HG03520 (cell line): ENCODE results near the gene ITGAE.
A peak's percentile ranks its signal among the peaks of the same experiment; 100 is the strongest.
"Not testable (repeated sequence)": the region's sequence is repeated elsewhere in the genome, so short reads cannot be mapped to it uniquely, and the experiment has no call there.

Experiments used
- ATAC-seq: cut with Tn5 transposase; IDR thresholded peaks from one replicate; pipeline ENCODE4 v1.9.1; 2021; ENCODE audit warnings: mild to moderate bottlenecking, moderate library complexity; ENCODE audit not compliant: unreplicated experiment

Gene ITGAE

GRCh38 chr17:3795390-3796102, 5.4 kb downstream of the ITGAE start:
- no peak for ATAC-seq

- ATAC-seq, result no peak
Measured at GRCh38 chr17:3794557-3795389, 6.2 kb downstream of the ITGAE start.

- ATAC-seq, result not testable (repeated sequence)
Measured at GRCh38 chr17:3794152-3794551, 6.8 kb downstream of the ITGAE start.

GRCh38 chr17:3793258-3793657, 7.7 kb downstream of the ITGAE start:
- not testable (repeated sequence) for ATAC-seq

GRCh38 chr17:3792481-3792880, 8.5 kb downstream of the ITGAE start:
- ATAC-seq, result no peak

- ATAC-seq, result no peak
Measured at GRCh38 chr17:3788200-3788599, 12.8 kb downstream of the ITGAE start.

GRCh38 chr17:3785323-3785722, 15.7 kb downstream of the ITGAE start:
- ATAC-seq, result not testable (repeated sequence)

GRCh38 chr17:3782751-3783150, 18.2 kb downstream of the ITGAE start:
- no peak for ATAC-seq

- ATAC-seq, result no peak
Measured at GRCh38 chr17:3780986-3781385, 20.0 kb downstream of the ITGAE start.

- no peak for ATAC-seq
Measured at GRCh38 chr17:3777366-3778120, 23.4 kb downstream of the ITGAE start.

GRCh38 chr17:3773966-3774365, 27.0 kb downstream of the ITGAE start:
- ATAC-seq, result no peak

GRCh38 chr17:3773511-3773910, 27.5 kb downstream of the ITGAE start:
- no peak for ATAC-seq

- ATAC-seq, result no peak
Measured at GRCh38 chr17:3772764-3773163, 28.2 kb downstream of the ITGAE start.

- ATAC-seq, result no peak
Measured at GRCh38 chr17:3771140-3771539, 29.8 kb downstream of the ITGAE start.

- ATAC-seq, result no peak
Measured at GRCh38 chr17:3770466-3770865, 30.5 kb downstream of the ITGAE start.

- no peak for ATAC-seq
Measured at GRCh38 chr17:3768769-3769168, 32.2 kb downstream of the ITGAE start.

- no peak for ATAC-seq
Measured at GRCh38 chr17:3768341-3768740, 32.6 kb downstream of the ITGAE start.

- ATAC-seq, result no peak
Measured at GRCh38 chr17:3766779-3767178, 34.2 kb downstream of the ITGAE start.

GRCh38 chr17:3765981-3766380, 35.0 kb downstream of the ITGAE start:
- ATAC-seq, result no peak

- no peak for ATAC-seq
Measured at GRCh38 chr17:3763777-3764170, 37.2 kb downstream of the ITGAE start.

GRCh38 chr17:3762922-3763776, 37.8 kb downstream of the ITGAE start:
- peak; percentile 61 for ATAC-seq
